ENCODE data around the gene HGD.

DNA sequence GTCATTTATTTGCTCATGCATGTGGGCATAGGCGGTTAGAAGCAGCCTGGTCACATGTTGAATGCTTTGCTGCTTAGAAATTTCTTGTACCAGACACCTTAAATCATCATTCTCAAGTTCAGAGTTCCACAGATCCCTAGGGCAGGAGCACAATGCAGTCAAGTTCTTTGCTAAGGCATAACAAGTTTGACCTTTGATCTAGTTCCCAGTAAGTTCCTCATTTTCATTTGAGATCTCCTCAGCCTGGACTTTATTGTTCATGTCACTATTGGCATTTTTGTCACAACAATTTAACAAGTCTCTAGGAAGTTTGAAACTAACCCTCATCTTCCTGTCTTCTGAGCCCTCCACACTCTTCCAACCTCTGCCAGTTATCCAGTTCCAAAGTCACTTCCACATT is 22.8 kb downstream of the HGD start:
- TF ChIP-seq, protein P1, sequence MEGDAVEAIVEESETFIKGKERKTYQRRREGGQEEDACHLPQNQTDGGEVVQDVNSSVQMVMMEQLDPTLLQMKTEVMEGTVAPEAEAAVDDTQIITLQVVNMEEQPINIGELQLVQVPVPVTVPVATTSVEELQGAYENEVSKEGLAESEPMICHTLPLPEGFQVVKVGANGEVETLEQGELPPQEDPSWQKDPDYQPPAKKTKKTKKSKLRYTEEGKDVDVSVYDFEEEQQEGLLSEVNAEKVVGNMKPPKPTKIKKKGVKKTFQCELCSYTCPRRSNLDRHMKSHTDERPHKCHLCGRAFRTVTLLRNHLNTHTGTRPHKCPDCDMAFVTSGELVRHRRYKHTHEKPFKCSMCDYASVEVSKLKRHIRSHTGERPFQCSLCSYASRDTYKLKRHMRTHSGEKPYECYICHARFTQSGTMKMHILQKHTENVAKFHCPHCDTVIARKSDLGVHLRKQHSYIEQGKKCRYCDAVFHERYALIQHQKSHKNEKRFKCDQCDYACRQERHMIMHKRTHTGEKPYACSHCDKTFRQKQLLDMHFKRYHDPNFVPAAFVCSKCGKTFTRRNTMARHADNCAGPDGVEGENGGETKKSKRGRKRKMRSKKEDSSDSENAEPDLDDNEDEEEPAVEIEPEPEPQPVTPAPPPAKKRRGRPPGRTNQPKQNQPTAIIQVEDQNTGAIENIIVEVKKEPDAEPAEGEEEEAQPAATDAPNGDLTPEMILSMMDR (IDR thresholded peaks at IDR 0.05) = no peak
- TF ChIP-seq POLR2A (IDR thresholded peaks at IDR 0.05) = no peak
